ENCODE data around the gene AGBL1. TPM values are rescaled to one million over a fixed set of nuclear protein-coding genes. Genes with fewer than 3 reads are reported as not detected.
A peak's percentile ranks its signal among the peaks of the same experiment; 100 is the strongest.

AGBL1 gene

GRCh38 chr15:87047203-87047965, 967.7 kb downstream of the AGBL1 start:
- Histone ChIP-seq H3K18ac (ENCODE audit: low read depth in 1 of 2, low read length in 2 of 2) (no peak overlapping the region), H3K14ac (ENCODE audit: low read length in 2 of 2) (no peak overlapping the region), H3K79me1 (replicated peaks; ENCODE audit: low read length, poor library complexity, severe bottlenecking) (no peaks in the 10 kb centered on the region), H2BK5ac (ENCODE audit: low read depth, low read length, poor library complexity, severe bottlenecking) (no peak overlapping the region), H3K36me3 (ENCODE audit: control insufficient read depth in 1 of 2, insufficient read depth in 2 of 2, low read depth in 1 of 2, low read length in 2 of 2) (no peaks in the 10 kb centered on the region), H4K8ac (ENCODE audit: low read length) (peak overlapping the region; percentile 37), H4K91ac (ENCODE audit: low read length) (no peak overlapping the region), H2BK120ac (ENCODE audit: low read depth, low read length) (no peak overlapping the region), H3K4me3 (ENCODE audit: insufficient read depth in 1 of 2, low read depth in 1 of 2, low read length in 2 of 2) (no peak overlapping the region), H2BK15ac (ENCODE audit: low read depth, poor library complexity, severe bottlenecking) (no peak overlapping the region), H3K9ac (ENCODE audit: low read length) (no peak overlapping the region), H3K4me1 (ENCODE audit: control insufficient read depth, insufficient read depth, low read depth, low read length) (no peaks in the 10 kb centered on the region), H3K27ac (ENCODE audit: low read length, poor library complexity, severe bottlenecking) (no peak overlapping the region), H3K9me3 (ENCODE audit: control insufficient read depth, low read length) (no peaks in the 10 kb centered on the region), H3K27me3 (ENCODE audit: control insufficient read depth in 1 of 2, insufficient read depth in 1 of 2, low read length in 2 of 2) (no peaks in the 10 kb centered on the region), H3K4ac (ENCODE audit: low read depth in 1 of 2, low read length in 2 of 2) (peak overlapping the region in 1 of 2 experiments; percentile 8), H3K23ac (ENCODE audit: low read length in 2 of 2) (no peak overlapping the region), H2AK5ac (ENCODE audit: low read length, severe bottlenecking) (no peak overlapping the region), H2BK12ac (ENCODE audit: low read length in 2 of 2) (no peak overlapping the region), H2AFZ (ENCODE audit: low read depth, low read length) (no peak overlapping the region), H3K4me2 (ENCODE audit: low read length, poor library complexity, severe bottlenecking) (no peak overlapping the region)
- WGBS: 68% methylated on average over 4 of the region's 4 CpGs
- no peak for DNase-seq

Small RNAs within 50 kb of the gene (small RNA-seq; reads per million reads assigned to genes)
- gene RF00284 (ENCODE audit: low read depth) (not detected), gene RNA5SP400 (ENCODE audit: low read depth) (not detected)

All from mesenchymal stem cell (in vitro differentiated cells and primary cell).